Fibroblast of lung (primary cell): Measurements from ENCODE around the gene GALR1.

ENCODE experiments used
- CTCF ChIP-seq, 2 donors: IDR thresholded peaks in 1 of 2; conservative IDR thresholded peaks in 1 of 2; 1 replicate in 1 of 2; 2 replicates in 1 of 2; pipeline ENCODE4 v1.5.1; 2011 to 2012; ENCODE audit warnings: low read length in 2 of 2, control low read depth in 1 of 2, inconsistent platforms in 1 of 2, low read depth in 1 of 2, mild to moderate bottlenecking in 1 of 2
- EZH2 ChIP-seq: IDR thresholded peaks from 2 replicates; pipeline ENCODE4 v1.5.1; 2012; ENCODE audit warnings: low read length, control low read depth, mild to moderate bottlenecking; ENCODE audit errors: missing control alignments

- no peak for TF ChIP-seq CTCF (conservative IDR thresholded peaks at IDR 0.05 in 1 of 2, IDR thresholded peaks at IDR 0.05 in 1 of 2; ENCODE audit: low read depth in 1 of 2, low read length in 2 of 2)
- no peak for TF ChIP-seq EZH2
Observed at GRCh38 chr18:77299706-77300105, 50.1 kb downstream of the GALR1 start.
